AG08396 (cell line): ENCODE results near the gene HSPB6.

Experiments used
- DNase-seq: peaks from one replicate; pipeline ENCODE4 v3.0.0; 2012; ENCODE audit warnings: low spot score, mixed read lengths

The HSPB6 gene

DNA sequence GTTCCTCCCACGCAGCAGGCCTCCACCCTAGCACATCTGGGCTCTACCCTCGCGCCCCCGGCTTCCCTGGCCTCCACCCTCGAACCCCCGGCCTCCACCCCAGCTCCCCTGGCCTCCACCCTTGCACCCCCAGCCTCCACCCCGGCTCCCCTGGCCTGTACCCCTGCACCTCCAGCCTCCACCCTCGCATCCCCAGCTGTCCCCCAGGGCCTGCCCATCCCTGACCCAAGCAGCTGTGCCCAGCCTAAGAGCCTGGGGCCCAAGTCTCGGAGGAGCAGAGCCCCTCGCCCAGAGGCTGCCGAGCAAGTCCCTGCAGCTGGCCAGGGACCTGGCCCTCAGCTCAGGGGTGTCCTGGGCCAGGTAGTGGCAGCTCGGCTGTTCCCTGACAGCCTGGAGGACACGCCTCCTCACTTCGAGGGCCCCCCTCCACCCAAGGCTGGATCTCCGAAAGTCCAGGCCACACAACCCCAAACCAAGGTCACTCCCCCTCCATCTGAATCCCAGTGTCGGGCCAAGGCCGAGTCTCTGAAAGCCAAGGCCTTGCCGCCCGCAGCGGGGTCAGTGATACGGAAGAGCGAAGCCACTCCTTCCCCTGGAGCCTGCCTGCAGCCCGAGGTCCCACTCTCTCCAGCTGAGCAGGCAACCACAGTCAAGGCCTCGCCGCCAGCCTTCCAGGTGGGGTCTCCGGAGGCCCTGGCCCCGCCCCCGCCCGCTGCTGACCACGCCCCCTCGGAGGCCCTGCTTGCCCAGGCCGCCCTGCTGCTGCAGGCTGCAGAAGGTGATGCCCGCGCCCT lies 10.7 kb upstream of the HSPB6 start:
- peak; percentile 15 for DNase-seq

GRCh38 chr19:35766571-35767104 lies 9.8 kb upstream of the HSPB6 start:
- peak; percentile 4 for DNase-seq

- no peak for DNase-seq
Observed at GRCh38 chr19:35764432-35765315, 7.8 kb upstream of the HSPB6 start.

GRCh38 chr19:35760711-35761349 lies 4.0 kb upstream of the HSPB6 start:
- no peak for DNase-seq

DNA sequence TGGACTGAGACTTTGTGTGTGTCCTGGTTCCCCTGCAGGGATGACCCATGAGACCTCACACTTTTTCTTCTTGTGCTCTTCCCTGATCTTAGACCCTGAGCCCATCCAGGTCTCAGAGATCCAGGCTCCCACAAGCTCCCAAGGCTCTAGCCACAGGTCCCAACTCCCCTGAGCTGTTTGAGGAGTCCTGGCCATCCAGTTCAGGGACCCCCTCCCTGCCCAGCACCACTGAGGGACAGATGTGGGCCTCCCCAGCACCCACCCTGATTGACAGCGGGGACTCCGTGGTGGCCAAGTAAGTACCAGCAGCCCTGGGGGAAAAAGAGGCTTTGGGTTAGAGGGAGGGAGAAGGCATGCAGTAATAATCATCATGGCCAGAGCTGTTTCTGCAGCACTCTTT lies 2.9 kb upstream of the HSPB6 start:
- DNase-seq, result no peak

- DNase-seq, result peak; percentile 99
Observed at GRCh38 chr19:35757749-35758608, 1.1 kb upstream of the HSPB6 start, which contains the start of gene PROSER3. PROSER3 (plus strand) TSS chr19:35758176; CDS start chr19:35758216, 40 bp downstream.

DNA sequence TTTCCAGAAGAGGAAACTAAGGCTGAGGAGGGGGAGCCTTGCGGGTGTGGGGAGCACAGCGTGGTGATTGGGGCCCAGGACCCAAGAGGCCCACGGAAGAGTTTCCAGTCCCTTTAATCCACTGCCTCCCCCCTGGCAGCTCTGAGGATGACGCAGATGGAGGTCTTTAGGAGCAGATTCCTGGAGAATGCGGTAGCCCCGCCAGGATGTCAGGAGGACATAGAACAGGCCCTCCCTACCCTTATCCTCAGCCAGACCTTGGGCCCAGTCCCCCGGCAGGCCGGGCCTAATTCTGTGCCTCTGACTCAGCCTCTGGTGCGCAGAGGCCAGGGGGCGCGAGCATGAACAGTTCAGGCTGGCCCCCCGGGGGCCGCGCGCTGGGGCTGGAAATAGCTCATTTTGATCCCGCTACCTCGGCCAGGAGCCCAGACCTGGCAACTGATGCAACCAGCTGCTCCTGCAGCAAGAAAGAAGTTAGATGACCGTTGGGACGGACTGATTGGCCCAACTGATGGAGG lies 461 bp upstream of the HSPB6 start:
- peak; percentile 76 for DNase-seq

- DNase-seq, result peak; percentile 77
Observed at GRCh38 chr19:35755550-35756376, 1.1 kb downstream of the HSPB6 start.

DNA sequence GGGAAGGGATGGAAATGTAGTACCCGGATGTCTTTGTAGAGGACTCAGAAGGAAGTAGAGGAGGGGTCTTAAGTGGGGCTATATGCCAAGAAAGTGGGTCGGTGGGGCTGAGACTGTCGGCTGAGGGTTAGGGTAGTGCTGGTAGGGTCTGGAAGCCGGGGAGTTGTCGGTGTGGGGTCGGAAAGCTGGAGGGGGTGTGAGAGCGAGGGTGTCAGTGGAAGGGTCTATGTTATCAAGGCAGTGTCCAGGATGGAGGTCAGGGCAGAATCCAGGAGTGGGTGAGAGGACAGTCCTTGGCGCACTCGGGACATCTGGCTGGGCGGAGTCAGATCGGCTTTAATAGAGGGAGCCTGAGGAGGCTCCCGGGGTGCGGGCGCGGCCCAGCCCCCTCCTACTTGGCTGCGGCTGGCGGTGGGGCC lies 1.7 kb downstream of the HSPB6 start:
- no peak for DNase-seq

GRCh38 chr19:35754370-35755130 lies 2.3 kb downstream of the HSPB6 start:
- DNase-seq, result no peak

DNA sequence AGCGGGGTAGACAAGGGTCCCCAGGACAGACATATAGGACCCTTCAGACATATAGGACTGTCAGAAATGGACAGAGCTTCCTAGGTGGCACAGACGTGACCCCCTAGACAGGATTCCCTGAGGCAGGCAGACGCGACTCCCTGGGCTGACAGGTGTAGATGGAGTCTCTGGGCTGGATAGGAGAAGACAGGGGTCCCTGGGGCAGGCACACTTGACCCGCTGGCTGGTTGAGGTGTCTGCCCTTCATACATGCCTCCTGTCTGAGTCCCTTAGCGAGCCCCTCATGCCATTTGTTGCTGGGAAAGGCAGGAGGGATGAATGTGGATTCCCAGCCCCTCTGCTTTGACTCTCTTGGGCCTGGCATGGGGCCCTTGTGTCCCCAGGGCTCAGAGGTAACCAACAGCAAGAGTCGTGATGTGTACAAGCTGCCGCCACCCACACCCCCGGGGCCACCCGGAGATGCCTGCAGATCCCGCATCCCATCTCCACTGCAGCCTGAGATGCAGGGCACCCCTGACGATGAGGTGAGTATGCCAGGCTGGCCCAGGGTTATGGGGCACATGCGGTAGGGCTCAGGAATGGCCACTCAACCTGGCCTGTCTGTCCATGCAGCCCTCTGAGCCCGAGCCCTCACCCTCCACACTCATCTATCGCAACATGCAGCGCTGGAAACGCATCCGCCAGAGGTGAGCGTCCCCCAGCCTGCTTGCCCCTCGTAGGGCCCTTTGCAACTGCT lies 3.0 kb downstream of the HSPB6 start:
- DNase-seq, result no peak

DNA sequence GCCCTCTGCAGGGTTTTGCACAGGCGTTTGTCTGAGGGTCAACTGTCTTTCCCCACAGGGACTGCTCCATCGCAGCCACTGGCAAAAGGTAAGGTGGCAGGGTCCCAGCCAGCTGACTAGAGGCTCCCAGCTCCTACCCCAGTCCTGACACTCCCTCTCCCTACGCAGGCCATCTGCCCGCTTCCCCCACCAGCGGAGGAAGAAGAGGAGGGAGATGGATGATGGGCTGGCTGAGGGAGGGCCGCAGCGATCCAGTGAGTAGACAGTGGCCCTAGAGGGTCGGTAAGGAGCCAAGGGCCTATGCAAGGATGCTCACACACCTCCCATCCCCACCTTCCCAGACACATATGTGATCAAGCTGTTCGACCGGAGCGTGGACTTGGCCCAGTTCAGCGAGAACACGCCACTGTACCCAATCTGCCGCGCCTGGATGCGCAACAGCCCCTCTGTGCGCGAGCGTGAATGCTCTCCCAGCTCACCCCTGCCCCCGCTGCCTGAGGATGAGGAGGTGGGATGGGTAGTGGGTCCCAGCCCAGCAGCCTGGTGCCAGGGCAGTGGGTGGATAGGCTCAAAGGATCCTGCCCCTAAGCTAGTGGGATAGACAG lies 4.0 kb downstream of the HSPB6 start:
- no peak for DNase-seq

DNA sequence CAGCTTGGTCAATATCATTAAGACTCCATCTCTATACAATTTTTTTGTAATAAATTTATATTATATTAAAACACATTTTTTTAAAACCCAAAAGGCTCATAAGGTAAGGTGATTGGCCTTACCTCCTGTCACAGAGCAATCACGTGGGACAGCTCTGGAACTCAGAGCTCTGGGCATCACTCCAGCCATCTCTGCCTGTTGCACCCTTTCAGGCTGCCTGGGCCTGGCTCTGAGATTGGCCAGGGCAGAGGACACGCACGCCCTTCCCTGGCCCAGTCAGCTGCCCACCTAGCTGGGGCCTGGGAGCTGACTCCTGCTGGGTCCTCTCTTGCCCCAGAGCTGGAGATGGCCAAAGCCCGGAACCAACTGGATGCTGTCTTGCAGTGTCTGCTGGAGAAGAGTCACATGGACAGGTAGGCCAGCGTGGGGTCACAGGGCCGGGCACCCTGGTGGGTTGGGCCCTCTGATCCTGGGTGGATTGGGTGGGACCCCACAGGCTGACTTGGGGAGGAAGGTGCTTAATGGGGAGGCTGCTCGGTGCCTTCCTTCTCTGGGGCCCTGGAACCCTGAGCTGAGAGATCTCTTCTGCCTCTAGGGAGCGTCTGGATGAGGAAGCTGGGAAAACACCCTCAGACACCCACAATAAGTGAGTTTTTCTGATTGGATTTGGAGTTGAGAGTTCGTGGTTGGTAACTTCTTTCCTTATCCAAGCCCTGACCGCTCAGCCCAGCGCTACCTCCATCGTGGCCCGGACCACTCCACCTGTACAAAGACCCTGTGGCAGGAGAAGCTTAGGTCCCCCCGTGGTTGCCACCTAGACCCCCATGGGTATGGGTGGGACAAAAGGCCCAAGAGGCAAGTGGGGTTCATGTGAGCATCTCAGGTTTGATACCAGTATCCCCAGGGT lies 4.7 kb downstream of the HSPB6 start:
- no peak for DNase-seq

- no peak for DNase-seq
Observed at GRCh38 chr19:35750167-35750566, 6.7 kb downstream of the HSPB6 start.

GRCh38 chr19:35748106-35749020 lies 8.5 kb downstream of the HSPB6 start, which contains the start of gene LIN37:
LIN37 (plus strand) TSS chr19:35748576; CDS start chr19:35748725, 149 bp downstream.
- peak; percentile 96 for DNase-seq

- DNase-seq, result no peak
Observed at GRCh38 chr19:35746531-35746930, 10.3 kb downstream of the HSPB6 start.
